K562 (cell line): ENCODE measurements around the gene SELENOM. TPM values are rescaled to one million over a fixed set of nuclear protein-coding genes. Genes with fewer than 3 reads are reported as not detected.

Experiments
- ATAC-seq: fragments of 200-7000 bp; cut with Tn5 transposase; 3 replicates; pipeline ENCODE4 v1.9.1; 2020; ENCODE audit warnings: moderate library complexity
- BruUV-seq: library from RNA; stranded (reverse); fragments of 400-500 nt; replicated peaks from 2 replicates; lab custom pipeline; 2021; lab: Mats Ljungman, UMichigan
- CTCF ChIA-PET: fragments of 300-600 bp; formaldehyde crosslinking; extraction: SDS; loops from one replicate; lab custom pipeline; 2021; ENCODE audit warnings: low intra/inter-chr PET ratio; lab: Yijun Ruan, JAX
- POLR2A ChIA-PET: fragments of 300-600, 350-650 bp; sonication (Branson Sonifier 250); formaldehyde crosslinking; extraction: SDS; loops from one replicate; lab custom pipeline; 2021; ENCODE audit warnings: antibody characterized with exemption, inconsistent platforms; lab: Yijun Ruan, JAX
- DNase-seq, 4 experiments: peaks; one replicate each; pipeline versions ENCODE4 v3.0.0 to v3.0.0-alpha.2; 2011 to 2018; ENCODE audit warnings: low spot score in 3 of 4, mixed read lengths in 3 of 4; ENCODE audit errors: extremely low read depth in 1 of 4
- FAIRE-seq: peaks from 2 replicates; lab custom pipeline; 2011; peaks lifted over from hg19 to GRCh38; lab: Jason Lieb, UNC
- H2AFZ ChIP-seq: 2 replicates; pipeline ENCODE4 v1.6.0; 2011; ENCODE audit warnings: low read depth, low read length, control low read depth, inconsistent platforms
- H3K27ac ChIP-seq: fragments of 200-600 bp; 3 replicates; pipeline ENCODE4 v1.8.0; 2011; ENCODE audit warnings: low read depth, mild to moderate bottlenecking, control low read depth, inconsistent platforms, low read length, moderate library complexity, mixed read lengths; ENCODE audit errors: extremely low read depth
- H3K27me3 ChIP-seq, 2 experiments: fragments of 300-600 bp in 1 of 2; 2 replicates in 1 of 2; 3 replicates in 1 of 2; pipeline versions ENCODE4 v1.6.0 to v1.8.0; 2011; ENCODE audit warnings: inconsistent platforms in 2 of 2, low read length in 2 of 2, mild to moderate bottlenecking in 1 of 2, mixed read lengths in 1 of 2, moderate library complexity in 1 of 2; ENCODE audit not compliant: control insufficient read depth in 2 of 2, insufficient read depth in 2 of 2
- H3K36me3 ChIP-seq: fragments of 300-600 bp; 3 replicates; pipeline ENCODE4 v1.8.0; 2011; ENCODE audit warnings: mild to moderate bottlenecking, low read length, inconsistent platforms; ENCODE audit not compliant: control insufficient read depth, insufficient read depth
- H3K4me1 ChIP-seq, 2 experiments: fragments of 200-600 bp in 1 of 2; replicated peaks in 1 of 2; 2 replicates in 1 of 2; 3 replicates in 1 of 2; pipeline versions ENCODE4 v1.5.1 to v1.8.0; 2011; ENCODE audit warnings: inconsistent platforms in 2 of 2, low read length in 2 of 2, mild to moderate bottlenecking in 1 of 2, mixed read lengths in 1 of 2, moderate library complexity in 1 of 2; ENCODE audit not compliant: control insufficient read depth in 2 of 2, insufficient read depth in 2 of 2
- H3K4me2 ChIP-seq: 2 replicates; pipeline ENCODE4 v1.6.1; 2011; ENCODE audit warnings: low read length, control low read depth, inconsistent platforms, mixed read lengths; ENCODE audit not compliant: insufficient read depth
- H3K4me3 ChIP-seq: fragments of 200-600 bp; sonication (generic), shearing (Covaris generic); 2 replicates; pipeline ENCODE4 v1.5.1; 2016; ENCODE audit warnings: control low read depth, inconsistent platforms
- H3K79me2 ChIP-seq: fragments of 200-600 bp; 3 replicates; pipeline ENCODE4 v1.8.0; 2011; ENCODE audit warnings: low read length, inconsistent platforms; ENCODE audit not compliant: control insufficient read depth, insufficient read depth
- H3K9ac ChIP-seq, 2 experiments: 2 replicates each; pipeline versions ENCODE4 v1.6.0 to v1.6.1; 2011; ENCODE audit warnings: low read depth in 2 of 2, low read length in 2 of 2, control low read depth in 1 of 2, inconsistent platforms in 1 of 2, mild to moderate bottlenecking in 1 of 2, mixed read lengths in 1 of 2; ENCODE audit not compliant: insufficient read depth in 1 of 2
- H3K9me1 ChIP-seq: one replicate; pipeline ENCODE4 v1.6.0; 2011; ENCODE audit warnings: inconsistent platforms, mild to moderate bottlenecking, low read length, moderate library complexity; ENCODE audit not compliant: control insufficient read depth, insufficient read depth
- H3K9me3 ChIP-seq: replicated peaks from 2 replicates; pipeline ENCODE4 v1.5.1; 2011; ENCODE audit warnings: low read depth, low read length, inconsistent platforms; ENCODE audit not compliant: control insufficient read depth, insufficient read depth
- H4K20me1 ChIP-seq: replicated peaks from 2 replicates; pipeline ENCODE4 v1.6.1; 2011; ENCODE audit warnings: low read length, inconsistent platforms, mixed read lengths; ENCODE audit not compliant: control insufficient read depth, insufficient read depth
- ETV5 ChIP-seq: sonication (generic); formaldehyde crosslinking; IDR thresholded peaks from 2 replicates; pipeline ENCODE4 v1.4.0; 2020; ENCODE audit warnings: low read depth, mild to moderate bottlenecking, missing genetic modification reagents
- WGBS: fragments of 100-300 bp; shearing (Covaris generic); methylation state at CpG from one replicate; pipeline ENCODE4 v1.1.6; 2016; ENCODE audit warnings: low coverage, mixed read lengths; ENCODE audit not compliant: insufficient coverage; ENCODE audit errors: missing lambda C conversion rate; 5-methylcytosine and 5-hydroxymethylcytosine counted together
- in situ Hi-C: fragments of 300-500 bp; cut with MboI; formaldehyde crosslinking; loops from 4 replicates; pipeline ENCODE4 v1.15.0; 2018; ENCODE audit warnings: inconsistent platforms, mixed read lengths
- intact Hi-C: fragments of 100-400 bp; cut with micrococcal nuclease; formaldehyde crosslinking; loops from 2 replicates; pipeline ENCODE4 v1.14.2; 2022
- polyA plus RNA-seq, 8 experiments: library from polyadenylated mRNA; depleted of rRNA in 4 of 8; stranded (reverse) in 5 of 8; unstranded in 3 of 8; fragments of >200 nt; fragmentation: Nextera tagmentation in 2 of 8; fragmentation: Illumina TruSeq in 1 of 8; extraction: Ambion mirVana in 2 of 8; extraction: Trizol in 1 of 8; gene quantifications; 2 replicates each; pipeline versions ENCODE4 v1.2.1 to v1.2.3, GENCODE V29; 2011 to 2014; ENCODE audit warnings: inconsistent platforms in 1 of 8, missing spikeins in 1 of 8
- total RNA-seq, 7 experiments: library from RNA; depleted of rRNA in 6 of 7; stranded (reverse); fragments of >200 nt in 6 of 7; fragmentation: Illumina TruSeq in 2 of 7; extraction: Trizol in 2 of 7; gene quantifications; 2 replicates each; pipeline versions ENCODE4 v1.2.1 to v1.2.3, GENCODE V29; 2011 to 2021; ENCODE audit warnings: low replicate concordance in 1 of 7
- TF ChIP-seq, protein P1 (sequence below): sonication (generic); formaldehyde crosslinking; IDR thresholded peaks from 2 replicates; pipeline ENCODE4 v1.8.0; 2022; ENCODE audit warnings: mild to moderate bottlenecking, missing genetic modification reagents

The SELENOM gene
- total and polyA plus RNA-seq, 9 of the 15 experiments (the other 6 are each of a cell fraction or from before 2014, with no cell fraction given) = 1.2 to 10.6 (median 3.7) TPM

- H3K79me2 ChIP-seq = peaks cover 22% of the 10 kb centered on the region
- WGBS = 50% methylated on average over 6 of the region's 6 CpGs
- no peak for DNase-seq
- peak overlapping the region; percentile 80 for H3K4me2 ChIP-seq
- H3K36me3 ChIP-seq = no peaks in the 10 kb centered on the region; the same call in 2 of the 3 replicates
- H3K27ac ChIP-seq = peak overlapping the region; percentile 41; the same call in 1 of the 3 replicates
- CTCF ChIA-PET = interaction anchor here (0.8 to 1.2 kb wide), 3 partner anchors 133 to 319 kb away, joined by 3 to 5 read pairs (median 3); no protein-coding TSS in a partner anchor
- peaks cover 33 to 58% of the 10 kb centered on the region in 2 experiments for H3K4me1 ChIP-seq
- in situ Hi-C loops = loop anchor here (10.0 kb wide), 1 partner anchor 317 kb away; no protein-coding TSS in a partner anchor
- H3K9me3 ChIP-seq = no peaks in the 10 kb centered on the region
- TF ChIP-seq, protein P1, sequence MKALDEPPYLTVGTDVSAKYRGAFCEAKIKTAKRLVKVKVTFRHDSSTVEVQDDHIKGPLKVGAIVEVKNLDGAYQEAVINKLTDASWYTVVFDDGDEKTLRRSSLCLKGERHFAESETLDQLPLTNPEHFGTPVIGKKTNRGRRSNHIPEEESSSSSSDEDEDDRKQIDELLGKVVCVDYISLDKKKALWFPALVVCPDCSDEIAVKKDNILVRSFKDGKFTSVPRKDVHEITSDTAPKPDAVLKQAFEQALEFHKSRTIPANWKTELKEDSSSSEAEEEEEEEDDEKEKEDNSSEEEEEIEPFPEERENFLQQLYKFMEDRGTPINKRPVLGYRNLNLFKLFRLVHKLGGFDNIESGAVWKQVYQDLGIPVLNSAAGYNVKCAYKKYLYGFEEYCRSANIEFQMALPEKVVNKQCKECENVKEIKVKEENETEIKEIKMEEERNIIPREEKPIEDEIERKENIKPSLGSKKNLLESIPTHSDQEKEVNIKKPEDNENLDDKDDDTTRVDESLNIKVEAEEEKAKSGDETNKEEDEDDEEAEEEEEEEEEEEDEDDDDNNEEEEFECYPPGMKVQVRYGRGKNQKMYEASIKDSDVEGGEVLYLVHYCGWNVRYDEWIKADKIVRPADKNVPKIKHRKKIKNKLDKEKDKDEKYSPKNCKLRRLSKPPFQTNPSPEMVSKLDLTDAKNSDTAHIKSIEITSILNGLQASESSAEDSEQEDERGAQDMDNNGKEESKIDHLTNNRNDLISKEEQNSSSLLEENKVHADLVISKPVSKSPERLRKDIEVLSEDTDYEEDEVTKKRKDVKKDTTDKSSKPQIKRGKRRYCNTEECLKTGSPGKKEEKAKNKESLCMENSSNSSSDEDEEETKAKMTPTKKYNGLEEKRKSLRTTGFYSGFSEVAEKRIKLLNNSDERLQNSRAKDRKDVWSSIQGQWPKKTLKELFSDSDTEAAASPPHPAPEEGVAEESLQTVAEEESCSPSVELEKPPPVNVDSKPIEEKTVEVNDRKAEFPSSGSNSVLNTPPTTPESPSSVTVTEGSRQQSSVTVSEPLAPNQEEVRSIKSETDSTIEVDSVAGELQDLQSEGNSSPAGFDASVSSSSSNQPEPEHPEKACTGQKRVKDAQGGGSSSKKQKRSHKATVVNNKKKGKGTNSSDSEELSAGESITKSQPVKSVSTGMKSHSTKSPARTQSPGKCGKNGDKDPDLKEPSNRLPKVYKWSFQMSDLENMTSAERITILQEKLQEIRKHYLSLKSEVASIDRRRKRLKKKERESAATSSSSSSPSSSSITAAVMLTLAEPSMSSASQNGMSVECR (CRISPR knock-in tag) = 0 out of 2 replicates have a peak, but pooled peaks have one; percentile 32
- TF ChIP-seq ETV5 (CRISPR knock-in tag) = no peak
- H3K27me3 ChIP-seq = no peaks in the 10 kb centered on the region
- H3K9me1 ChIP-seq = peaks cover 5% of the 10 kb centered on the region
- no peaks in the 10 kb centered on the region for H4K20me1 ChIP-seq
- FAIRE-seq = no peak
- no peak for ATAC-seq
- POLR2A ChIA-PET = interaction anchor here (0.8 to 1.9 kb wide), 7 partner anchors 13 to 147 kb away, joined by 3 to 6 read pairs (median 4); no protein-coding TSS in a partner anchor
- no peak overlapping the region for H2AFZ ChIP-seq
- no TSS peak for BruUV-seq
- intact Hi-C loops = no loop called here
- H3K4me3 ChIP-seq = peak overlapping the region; percentile 53
- peak overlapping the region; percentile 31 to 72; a peak in 3 of 4 replicates for H3K9ac ChIP-seq
These were observed 25.3 kb downstream of the SELENOM start for GRCh38 chr22:31081963-31082605.
